DMS114 treated with DMSO at 0.1 percent for 48 hours (cell line): Measurements from ENCODE around the gene C9orf43.
"Not testable (repeated sequence)": the region's sequence is repeated elsewhere in the genome, so short reads cannot be mapped to it uniquely, and the experiment has no call there.

Experiments
- DNase-seq: peaks from one replicate; lab custom pipeline; 2025; ENCODE audit not compliant: unreplicated experiment; lab: John Stamatoyannopoulos, UW

The C9orf43 gene, protein sequence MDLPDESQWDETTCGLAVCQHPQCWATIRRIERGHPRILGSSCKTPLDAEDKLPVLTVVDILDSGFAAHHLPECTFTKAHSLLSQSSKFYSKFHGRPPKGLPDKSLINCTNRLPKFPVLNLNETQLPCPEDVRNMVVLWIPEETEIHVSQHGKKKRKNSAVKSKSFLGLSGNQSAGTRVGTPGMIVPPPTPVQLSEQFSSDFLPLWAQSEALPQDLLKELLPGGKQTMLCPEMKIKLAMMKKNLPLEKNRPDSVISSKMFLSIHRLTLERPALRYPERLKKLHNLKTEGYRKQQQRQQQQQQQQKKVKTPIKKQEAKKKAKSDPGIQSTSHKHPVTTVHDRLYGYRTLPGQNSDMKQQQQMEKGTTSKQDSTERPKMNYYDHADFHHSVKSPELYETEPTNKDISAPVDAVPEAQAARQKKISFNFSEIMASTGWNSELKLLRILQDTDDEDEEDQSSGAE

GRCh38 chr9:113410207-113410864 is at the start of gene C9orf43, which contains the start of gene POLE3:
Gene C9orf43 (plus strand): TSS chr9:113410747. CDS start chr9:113413494, 2,747 bp downstream.
Gene POLE3 (minus strand): TSS chr9:113410675. CDS start chr9:113410293, 382 bp downstream.
- peak; percentile 90 for DNase-seq

DNA sequence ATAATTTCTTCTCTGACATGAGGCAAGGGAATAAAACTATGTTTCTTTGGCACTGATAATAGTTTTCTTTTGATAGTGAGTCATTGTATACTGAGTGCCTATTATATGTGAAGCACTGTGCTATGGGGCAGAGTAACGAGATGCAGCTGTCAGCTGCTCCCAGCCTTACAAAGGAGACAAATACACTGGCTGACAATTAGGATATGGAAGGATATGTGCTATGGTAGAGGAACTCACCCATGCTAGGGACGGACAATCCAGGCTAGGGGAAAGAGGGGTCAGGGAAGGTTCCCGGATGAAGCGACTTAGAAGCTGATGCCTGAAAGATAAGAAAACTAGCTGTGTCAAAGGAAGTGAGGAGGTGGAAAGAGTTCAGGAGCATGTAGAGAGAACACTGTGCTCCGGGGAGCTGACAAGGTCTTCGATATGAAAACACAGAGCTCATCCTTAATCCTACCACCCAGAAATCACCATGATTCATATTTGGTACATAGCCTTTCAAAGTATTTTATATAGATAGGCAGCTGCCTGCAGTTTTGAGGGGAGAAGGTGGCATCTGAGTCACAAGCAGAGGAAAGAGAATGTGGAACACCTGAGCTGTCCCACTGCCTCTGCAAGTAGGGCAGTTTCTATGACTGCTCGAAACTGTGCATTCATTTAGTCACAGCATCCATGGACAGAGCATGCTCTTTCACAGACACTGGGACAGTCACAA is 49.1 kb upstream of the C9orf43 start:
- no peak for DNase-seq

DNA sequence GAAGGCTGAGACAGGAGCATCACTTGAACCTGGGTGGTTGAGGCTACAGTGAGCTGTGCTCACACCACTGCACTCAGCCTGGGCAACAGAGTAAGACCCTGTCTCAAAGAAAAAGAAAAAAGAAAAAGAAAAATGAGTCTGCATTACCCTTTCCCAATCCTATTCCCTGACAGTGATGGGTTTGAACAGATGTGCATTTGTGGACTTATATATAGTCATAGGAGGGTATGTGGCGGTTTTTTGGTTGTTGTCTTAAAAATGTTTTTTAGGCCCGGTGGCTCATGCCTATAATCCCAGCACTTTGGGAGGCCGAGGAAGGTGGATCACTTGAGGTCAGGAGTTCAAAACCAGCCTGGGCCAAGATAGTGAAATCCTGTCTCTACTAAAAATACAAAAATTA is 47.2 kb upstream of the C9orf43 start:
- DNase-seq: no peak

GRCh38 chr9:113364951-113365350 is 45.6 kb upstream of the C9orf43 start:
- DNase-seq: no peak

DNA sequence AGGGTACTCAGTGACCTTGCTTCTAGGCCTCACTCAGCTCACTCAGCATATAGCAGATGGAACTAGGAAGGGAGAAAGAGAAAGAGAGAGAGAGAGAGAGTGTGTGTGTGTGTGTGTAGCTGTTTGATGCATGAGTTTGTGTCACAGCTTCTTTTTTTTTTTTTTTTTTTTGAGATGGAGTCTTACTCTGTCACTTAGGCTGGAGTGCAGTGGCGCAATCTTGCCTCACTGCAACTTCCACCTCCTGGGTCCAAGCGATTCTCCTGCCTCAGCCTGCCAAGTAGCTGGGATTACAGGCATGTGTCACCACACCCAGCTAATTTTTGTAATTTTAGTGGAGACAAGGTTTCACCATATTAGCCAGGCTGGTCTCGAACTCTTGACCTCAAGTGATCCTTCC is 44.9 kb upstream of the C9orf43 start:
- DNase-seq: not testable (repeated sequence)

- no peak for DNase-seq
Measured at GRCh38 chr9:113368348-113368981, 42.1 kb upstream of the C9orf43 start.

GRCh38 chr9:113368982-113369854 is 41.3 kb upstream of the C9orf43 start:
- no peak for DNase-seq

DNA sequence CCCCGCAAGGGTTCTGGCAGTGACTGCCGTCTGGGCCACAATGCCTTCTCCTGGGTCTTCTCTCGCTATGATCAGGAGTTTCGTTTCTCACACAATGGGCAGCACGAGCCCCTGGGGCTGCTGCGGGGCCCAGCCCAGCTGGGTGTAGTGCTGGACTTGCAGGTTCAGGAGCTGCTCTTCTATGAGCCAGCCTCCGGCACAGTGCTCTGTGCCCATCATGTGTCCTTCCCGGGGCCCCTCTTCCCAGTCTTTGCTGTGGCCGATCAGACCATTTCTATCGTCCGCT is 40.7 kb upstream of the C9orf43 start:
- DNase-seq: no peak

- DNase-seq: no peak
Measured at GRCh38 chr9:113370806-113371325, 39.7 kb upstream of the C9orf43 start.

DNA sequence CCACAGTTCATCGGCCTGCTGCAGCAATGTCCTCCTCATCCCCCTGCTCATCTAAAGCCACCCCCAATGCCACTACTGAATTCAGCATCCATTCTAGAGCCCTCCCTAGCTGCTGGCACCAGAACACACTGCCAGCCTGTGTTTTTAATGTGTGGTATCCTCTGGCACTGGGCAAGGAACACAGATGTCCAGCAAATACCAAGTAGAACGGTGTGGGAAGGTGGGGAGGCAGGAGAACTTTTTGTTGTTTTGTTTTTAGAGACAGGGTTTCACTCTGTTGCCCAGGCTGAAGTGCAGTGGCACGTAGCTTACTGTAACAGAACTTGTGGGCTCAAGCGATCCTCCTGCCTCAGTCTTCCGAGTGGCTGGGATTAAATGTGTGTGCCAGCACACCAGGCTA is 38.5 kb upstream of the C9orf43 start:
- no peak for DNase-seq

- DNase-seq: no peak
Measured at GRCh38 chr9:113373256-113373655, 37.3 kb upstream of the C9orf43 start.

DNA sequence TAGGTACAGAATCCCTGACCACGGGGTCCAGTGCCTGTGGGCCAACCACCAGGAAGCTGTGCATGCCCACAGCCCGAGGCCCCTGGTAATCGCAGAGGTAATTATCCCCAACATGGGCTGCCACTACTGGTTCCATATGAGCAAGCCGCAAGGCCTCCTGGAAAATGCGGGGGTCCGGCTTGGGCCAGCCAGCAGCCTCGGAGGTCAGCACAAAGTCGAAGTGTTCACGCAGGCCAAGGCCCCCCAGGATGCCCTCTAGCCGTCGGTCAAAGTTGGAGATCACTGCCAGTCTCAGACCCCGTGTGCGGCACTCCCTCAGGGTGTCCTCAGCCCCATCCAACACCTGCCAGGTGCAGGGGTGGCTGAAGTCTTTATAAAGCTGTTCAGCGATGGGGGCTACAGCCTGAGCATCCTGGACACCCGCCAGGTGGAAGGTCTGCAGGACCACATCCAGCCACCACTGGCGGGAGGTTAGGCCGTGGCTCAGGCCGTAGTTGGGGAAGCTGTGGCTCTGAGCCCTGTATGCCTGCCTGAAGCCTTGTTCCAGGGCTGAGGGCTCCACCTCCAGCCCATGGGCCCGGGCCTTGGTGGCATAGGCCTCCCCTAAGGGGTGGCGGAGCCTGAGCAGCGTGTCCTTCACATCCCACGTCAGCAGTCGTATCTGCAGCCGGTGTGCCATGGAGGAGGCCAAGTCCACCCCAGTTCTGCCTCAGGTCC is 36.7 kb upstream of the C9orf43 start:
- no peak for DNase-seq

- no peak for DNase-seq
Measured at GRCh38 chr9:113375057-113376023, 35.2 kb upstream of the C9orf43 start.

GRCh38 chr9:113376634-113377567 is 33.6 kb upstream of the C9orf43 start, which contains the start of gene HDHD3:
Gene HDHD3 (minus strand): TSS chr9:113376986. CDS start chr9:113374354, 2,632 bp downstream.
- peak; percentile 45 for DNase-seq

GRCh38 chr9:113379094-113379828 is 31.3 kb upstream of the C9orf43 start:
- DNase-seq: not testable (repeated sequence)

GRCh38 chr9:113379829-113380210 is 30.7 kb upstream of the C9orf43 start:
- not testable (repeated sequence) for DNase-seq
